Sigmoid colon (tissue), 7 donors: Measurements from ENCODE around the gene ITPK1. TPM values are rescaled to one million over a fixed set of nuclear protein-coding genes. Genes with fewer than 3 reads are reported as not detected.
A peak's percentile ranks its signal among the peaks of the same experiment; 100 is the strongest.

Experiments
- DNase-seq: peaks from one replicate; pipeline ENCODE4 v3.0.0-alpha.2; 2019
- H3K27ac ChIP-seq, 4 donors: fragments of 200-600 bp; sonication (generic); one replicate each; pipeline ENCODE4 v1.5.1; 2016 to 2019; ENCODE audit warnings: mild to moderate bottlenecking in 1 of 4
- H3K27me3 ChIP-seq, 3 donors: fragments of 200-600 bp; sonication (generic); one replicate each; pipeline ENCODE4 v1.5.1; 2019; ENCODE audit warnings: mild to moderate bottlenecking in 1 of 3
- H3K36me3 ChIP-seq, 4 donors: fragments of 200-600 bp; sonication (generic); one replicate each; pipeline ENCODE4 v1.5.1; 2016 to 2019
- H3K4me1 ChIP-seq, 4 donors: fragments of 200-600 bp; sonication (generic); one replicate each; pipeline ENCODE4 v1.5.1; 2017 to 2019
- H3K4me3 ChIP-seq, 4 donors: fragments of 200-600 bp; sonication (generic); one replicate each; pipeline ENCODE4 v1.5.1; 2017 to 2019; ENCODE audit warnings: mild to moderate bottlenecking in 2 of 4, moderate library complexity in 1 of 4
- H3K9me3 ChIP-seq, 4 donors: fragments of 200-600 bp in 3 of 4; sonication (generic) in 3 of 4; one replicate each; pipeline versions ENCODE4 v1.5.1 to v1.6.1; 2013 to 2019
- EP300 ChIP-seq, 4 donors: sonication (generic); formaldehyde crosslinking; IDR thresholded peaks; one replicate each; pipeline ENCODE4 v1.6.1; 2017; ENCODE audit warnings: antibody characterized with exemption in 4 of 4
- POLR2A ChIP-seq, 2 donors: fragments of 450-650 bp; IDR thresholded peaks; one replicate each; pipeline ENCODE4 v1.6.1; 2016; ENCODE audit warnings: antibody characterized with exemption in 2 of 2, mild to moderate bottlenecking in 2 of 2, moderate library complexity in 2 of 2
- POLR2AphosphoS5 ChIP-seq, 4 donors: sonication (generic); formaldehyde crosslinking; IDR thresholded peaks; one replicate each; pipeline ENCODE4 v1.6.1; 2017; ENCODE audit warnings: antibody characterized with exemption in 4 of 4
- WGBS, 2 donors: extraction: QIAGEN DNeasy Blood & Tissue Kit; methylation state at CpG; one replicate each; pipeline ENCODE4 v1.1.7; 2013; 5-methylcytosine and 5-hydroxymethylcytosine counted together
- intact Hi-C: fragments of 100-400 bp; cut with DNase I; formaldehyde crosslinking; loops from one replicate; pipeline ENCODE4 v1.15.1; 2023
- polyA plus RNA-seq, 3 donors: library from polyadenylated mRNA; stranded (reverse); fragments of 200-250 nt; gene quantifications; one replicate each; pipeline ENCODE4 v1.2.3, GENCODE V29; 2013
- total RNA-seq, 4 donors: library from RNA; depleted of rRNA; stranded (reverse); fragments of >200 nt; gene quantifications; one replicate each; pipeline ENCODE4 v1.1.0, GENCODE V29; 2016
- TF ChIP-seq, protein P1 (sequence below), 4 experiments: fragments of 450-650 bp in 3 of 4; fragments of 200-600 bp in 1 of 4; IDR thresholded peaks; one replicate each; pipeline ENCODE4 v1.5.1; 2016 to 2019; ENCODE audit warnings: antibody characterized with exemption in 4 of 4, mild to moderate bottlenecking in 3 of 4, moderate library complexity in 2 of 4
- donor health status: healthy with polysubstance abuse.
- donor health status: Bipolar disorder and iron deficiency.
- donor health status: healthy.

ITPK1 gene
- total and polyA plus RNA-seq, 7 donors, result 39.8 to 75.4 (median 61.8) TPM

DNA sequence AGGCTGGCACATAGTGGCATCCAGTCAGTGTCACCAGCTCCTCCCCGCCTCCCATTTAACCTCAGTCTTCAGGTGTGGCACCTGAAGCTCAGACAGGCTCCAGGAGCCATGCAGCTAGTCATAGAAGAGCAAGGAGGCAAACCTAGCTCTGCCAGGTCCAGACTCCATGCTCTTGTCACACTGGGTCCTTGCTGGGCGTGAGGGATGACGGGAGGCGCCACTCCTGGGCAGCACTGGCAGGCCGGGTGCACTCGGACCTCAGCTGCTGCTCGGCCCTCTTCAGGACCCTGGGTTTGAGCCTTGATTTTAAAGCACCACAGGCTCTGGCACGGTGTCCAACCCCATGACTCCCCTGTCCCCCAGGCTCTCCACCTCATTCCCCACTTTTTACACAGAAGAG, 24.1 kb downstream of the ITPK1 start:
- H3K9me3 ChIP-seq, result no peaks in the 10 kb centered on the region
- intact Hi-C loops, result no loop called here
- no peak for DNase-seq
- no peaks in the 10 kb centered on the region for H3K36me3 ChIP-seq
- H3K27me3 ChIP-seq, result no peaks in the 10 kb centered on the region
- peak overlapping the region; percentile 66 to 74 (median 70) for H3K27ac ChIP-seq
- TF ChIP-seq EP300 (IDR thresholded peaks at IDR 0.05) (no peak), POLR2AphosphoS5 (IDR thresholded peaks at IDR 0.05) (no peak), POLR2A (IDR thresholded peaks at IDR 0.05) (no peak)
- TF ChIP-seq, protein P1, sequence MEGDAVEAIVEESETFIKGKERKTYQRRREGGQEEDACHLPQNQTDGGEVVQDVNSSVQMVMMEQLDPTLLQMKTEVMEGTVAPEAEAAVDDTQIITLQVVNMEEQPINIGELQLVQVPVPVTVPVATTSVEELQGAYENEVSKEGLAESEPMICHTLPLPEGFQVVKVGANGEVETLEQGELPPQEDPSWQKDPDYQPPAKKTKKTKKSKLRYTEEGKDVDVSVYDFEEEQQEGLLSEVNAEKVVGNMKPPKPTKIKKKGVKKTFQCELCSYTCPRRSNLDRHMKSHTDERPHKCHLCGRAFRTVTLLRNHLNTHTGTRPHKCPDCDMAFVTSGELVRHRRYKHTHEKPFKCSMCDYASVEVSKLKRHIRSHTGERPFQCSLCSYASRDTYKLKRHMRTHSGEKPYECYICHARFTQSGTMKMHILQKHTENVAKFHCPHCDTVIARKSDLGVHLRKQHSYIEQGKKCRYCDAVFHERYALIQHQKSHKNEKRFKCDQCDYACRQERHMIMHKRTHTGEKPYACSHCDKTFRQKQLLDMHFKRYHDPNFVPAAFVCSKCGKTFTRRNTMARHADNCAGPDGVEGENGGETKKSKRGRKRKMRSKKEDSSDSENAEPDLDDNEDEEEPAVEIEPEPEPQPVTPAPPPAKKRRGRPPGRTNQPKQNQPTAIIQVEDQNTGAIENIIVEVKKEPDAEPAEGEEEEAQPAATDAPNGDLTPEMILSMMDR (IDR thresholded peaks at IDR 0.05), result no peak
- WGBS, 2 donors, result 93 to 94% methylated on average over 8 of the region's 8 CpGs
- no peak overlapping the region for H3K4me3 ChIP-seq
- peaks cover 0 to 79% (median 70%) of the 10 kb centered on the region in 4 donors for H3K4me1 ChIP-seq

DNA sequence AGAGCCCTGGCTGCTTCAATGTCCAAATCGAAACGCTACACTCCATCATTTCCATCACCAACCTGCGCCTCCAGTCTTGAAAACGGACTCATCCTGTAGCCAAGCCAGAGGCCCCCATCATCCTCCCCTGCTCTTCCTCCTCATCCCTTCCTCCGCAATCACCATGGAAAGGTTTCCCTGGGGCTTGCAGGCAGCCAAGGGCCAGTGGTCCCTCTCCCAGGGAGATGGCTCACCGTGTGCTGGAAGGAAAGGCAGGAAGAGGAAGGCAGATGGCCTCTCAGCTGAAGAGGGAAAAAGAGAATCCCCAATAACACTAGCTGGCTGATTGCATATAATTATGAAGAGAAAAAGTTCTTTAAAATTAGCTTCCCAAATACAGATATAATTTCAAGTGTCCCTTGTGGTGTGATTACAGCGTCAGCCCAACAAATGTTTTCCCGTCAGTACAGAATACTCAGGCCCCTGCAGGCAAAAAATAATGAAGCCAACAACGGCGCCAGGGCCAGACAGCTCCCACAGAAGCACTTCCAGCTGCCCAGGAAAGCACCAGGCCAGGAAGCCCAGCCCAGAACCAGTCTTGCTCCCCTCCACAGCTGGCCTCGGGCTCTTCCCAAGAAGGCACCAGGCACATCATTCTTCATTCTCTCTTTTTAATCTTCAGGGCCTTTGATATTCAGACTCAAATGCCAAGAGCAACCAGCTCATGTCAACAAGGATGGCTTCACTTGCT, 24.7 kb downstream of the ITPK1 start:
- peaks cover 0 to 81% (median 72%) of the 10 kb centered on the region in 4 donors for H3K4me1 ChIP-seq
- H3K4me3 ChIP-seq, result no peak overlapping the region
- DNase-seq, result peak; percentile 79
- 82 to 91% methylated on average over 11 of the region's 11 CpGs for WGBS, 2 donors
- H3K9me3 ChIP-seq, result no peaks in the 10 kb centered on the region
- H3K27me3 ChIP-seq, result no peaks in the 10 kb centered on the region
- intact Hi-C loops, result no loop called here
- H3K27ac ChIP-seq, result peak overlapping the region; percentile 66 to 74 (median 70)
- TF ChIP-seq POLR2AphosphoS5 (IDR thresholded peaks at IDR 0.05) (no peak), EP300 (IDR thresholded peaks at IDR 0.05) (no peak), POLR2A (IDR thresholded peaks at IDR 0.05) (no peak)
- TF ChIP-seq, protein P1 (IDR thresholded peaks at IDR 0.05), result no peak
- no peaks in the 10 kb centered on the region for H3K36me3 ChIP-seq

GRCh38 chr14:93089521-93090269, 26.0 kb downstream of the ITPK1 start:
- intact Hi-C loops, result no loop called here
- Histone ChIP-seq H3K36me3 (no peaks in the 10 kb centered on the region), H3K4me3 (no peak overlapping the region), H3K9me3 (no peaks in the 10 kb centered on the region), H3K4me1 (peaks cover 0 to 83% (median 74%) of the 10 kb centered on the region in 4 donors), H3K27me3 (no peaks in the 10 kb centered on the region), H3K27ac (peak overlapping the region in 2 of 4 donors; percentile 68 to 71)
- no peak for DNase-seq
- TF ChIP-seq, protein P1 (IDR thresholded peaks at IDR 0.05), result no peak
- no peak for TF ChIP-seq POLR2AphosphoS5 (IDR thresholded peaks at IDR 0.05)
- no peak for TF ChIP-seq POLR2A (IDR thresholded peaks at IDR 0.05)
- no peak for TF ChIP-seq EP300 (IDR thresholded peaks at IDR 0.05)
- WGBS, 2 donors, result 85 to 91% methylated on average over 10 of the region's 10 CpGs

- peak overlapping the region in 2 of 4 donors; percentile 13 to 67 for H3K27ac ChIP-seq
- H3K4me1 ChIP-seq, result peaks cover 0 to 75% (median 61%) of the 10 kb centered on the region in 4 donors
- no peak for TF ChIP-seq POLR2A (IDR thresholded peaks at IDR 0.05)
- TF ChIP-seq EP300 (IDR thresholded peaks at IDR 0.05), result no peak
- TF ChIP-seq, protein P1 (IDR thresholded peaks at IDR 0.05), result no peak
- TF ChIP-seq POLR2AphosphoS5 (IDR thresholded peaks at IDR 0.05), result no peak
These were observed 29.2 kb downstream of the ITPK1 start for GRCh38 chr14:93086441-93087055.

More at GRCh38 chr14:93086441-93087055, 29.2 kb downstream of the ITPK1 start:
- Histone ChIP-seq H3K27me3 (no peaks in the 10 kb centered on the region), H3K4me3 (no peak overlapping the region), H3K36me3 (no peaks in the 10 kb centered on the region), H3K9me3 (no peaks in the 10 kb centered on the region)
- intact Hi-C loops, result no loop called here
- no peak for DNase-seq
- WGBS, 2 donors, result 78 to 82% methylated on average over 8 of the region's 8 CpGs
